Ascending aorta (tissue), 2 donors: ENCODE data around the gene CLMP. TPM values are rescaled to one million over a fixed set of nuclear protein-coding genes. Genes with fewer than 3 reads are reported as not detected.
A peak's percentile ranks its signal among the peaks of the same experiment; 100 is the strongest.

ENCODE experiments used
- DNase-seq, 2 donors: peaks; one replicate each; pipeline ENCODE4 v3.0.0-alpha.2; 2019; ENCODE audit warnings: low spot score in 2 of 2
- H3K27ac ChIP-seq, 2 donors: fragments of 200-600 bp; sonication (generic); one replicate each; pipeline ENCODE4 v1.5.1; 2016 to 2017; ENCODE audit warnings: mild to moderate bottlenecking in 1 of 2
- H3K27me3 ChIP-seq: fragments of 200-600 bp; sonication (generic); one replicate; pipeline ENCODE4 v1.5.1; 2017
- H3K36me3 ChIP-seq, 2 donors: fragments of 200-600 bp; sonication (generic); one replicate each; pipeline ENCODE4 v1.5.1; 2016
- H3K4me1 ChIP-seq, 2 donors: fragments of 200-600 bp; sonication (generic); one replicate each; pipeline ENCODE4 v1.5.1; 2016 to 2017; ENCODE audit warnings: mild to moderate bottlenecking in 1 of 2
- H3K4me3 ChIP-seq, 2 donors: fragments of 200-600 bp; sonication (generic); one replicate each; pipeline ENCODE4 v1.5.1; 2016 to 2017; ENCODE audit warnings: mild to moderate bottlenecking in 1 of 2
- H3K9me3 ChIP-seq, 2 donors: fragments of 200-600 bp; sonication (generic); one replicate each; pipeline ENCODE4 v1.5.1; 2016
- intact Hi-C: fragments of 100-400 bp; cut with DNase I; formaldehyde crosslinking; loops from one replicate; pipeline ENCODE4 v1.15.1; 2023
- total RNA-seq: library from RNA; depleted of rRNA; stranded (reverse); fragments of >200 nt; gene quantifications from one replicate; pipeline ENCODE4 v1.1.0, GENCODE V29; 2016
- TF ChIP-seq, protein P1 (sequence below), 3 experiments: fragments of 200-600 bp in 2 of 3; fragments of 450-650 bp in 1 of 3; sonication (generic) in 2 of 3; IDR thresholded peaks; one replicate each; pipeline ENCODE4 v1.5.1; 2016 to 2019; ENCODE audit warnings: antibody characterized with exemption in 3 of 3, mild to moderate bottlenecking in 1 of 3, moderate library complexity in 1 of 3

CLMP gene
- total RNA-seq, 1 donor from 2014 or later, result 70.6 TPM

DNA sequence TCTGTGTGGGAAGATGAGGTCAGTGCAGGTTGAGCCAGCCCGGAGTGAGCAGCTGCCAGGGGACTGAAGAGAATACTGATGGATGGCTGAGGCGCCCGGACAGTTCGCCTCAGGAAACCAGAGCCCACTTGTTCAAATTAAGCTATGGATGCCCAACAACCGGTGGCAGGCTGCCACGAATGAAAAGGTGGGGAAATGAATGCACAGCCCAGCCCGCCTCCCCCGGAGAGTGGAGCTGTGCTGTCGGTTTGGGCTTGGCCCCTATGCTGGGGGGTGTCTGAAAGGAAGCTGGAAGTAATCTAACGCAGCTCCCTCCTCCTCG, 155.0 kb downstream of the CLMP start:
- intact Hi-C loops, result no loop called here
- H3K4me3 ChIP-seq, result no peak overlapping the region
- H3K4me1 ChIP-seq, result no peaks in the 10 kb centered on the region
- H3K36me3 ChIP-seq, result no peaks in the 10 kb centered on the region
- no peaks in the 10 kb centered on the region for H3K9me3 ChIP-seq
- H3K27ac ChIP-seq, result no peak overlapping the region
- TF ChIP-seq, protein P1, sequence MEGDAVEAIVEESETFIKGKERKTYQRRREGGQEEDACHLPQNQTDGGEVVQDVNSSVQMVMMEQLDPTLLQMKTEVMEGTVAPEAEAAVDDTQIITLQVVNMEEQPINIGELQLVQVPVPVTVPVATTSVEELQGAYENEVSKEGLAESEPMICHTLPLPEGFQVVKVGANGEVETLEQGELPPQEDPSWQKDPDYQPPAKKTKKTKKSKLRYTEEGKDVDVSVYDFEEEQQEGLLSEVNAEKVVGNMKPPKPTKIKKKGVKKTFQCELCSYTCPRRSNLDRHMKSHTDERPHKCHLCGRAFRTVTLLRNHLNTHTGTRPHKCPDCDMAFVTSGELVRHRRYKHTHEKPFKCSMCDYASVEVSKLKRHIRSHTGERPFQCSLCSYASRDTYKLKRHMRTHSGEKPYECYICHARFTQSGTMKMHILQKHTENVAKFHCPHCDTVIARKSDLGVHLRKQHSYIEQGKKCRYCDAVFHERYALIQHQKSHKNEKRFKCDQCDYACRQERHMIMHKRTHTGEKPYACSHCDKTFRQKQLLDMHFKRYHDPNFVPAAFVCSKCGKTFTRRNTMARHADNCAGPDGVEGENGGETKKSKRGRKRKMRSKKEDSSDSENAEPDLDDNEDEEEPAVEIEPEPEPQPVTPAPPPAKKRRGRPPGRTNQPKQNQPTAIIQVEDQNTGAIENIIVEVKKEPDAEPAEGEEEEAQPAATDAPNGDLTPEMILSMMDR (IDR thresholded peaks at IDR 0.05), result no peak
- no peak for DNase-seq
- H3K27me3 ChIP-seq, result no peaks in the 10 kb centered on the region

DNA sequence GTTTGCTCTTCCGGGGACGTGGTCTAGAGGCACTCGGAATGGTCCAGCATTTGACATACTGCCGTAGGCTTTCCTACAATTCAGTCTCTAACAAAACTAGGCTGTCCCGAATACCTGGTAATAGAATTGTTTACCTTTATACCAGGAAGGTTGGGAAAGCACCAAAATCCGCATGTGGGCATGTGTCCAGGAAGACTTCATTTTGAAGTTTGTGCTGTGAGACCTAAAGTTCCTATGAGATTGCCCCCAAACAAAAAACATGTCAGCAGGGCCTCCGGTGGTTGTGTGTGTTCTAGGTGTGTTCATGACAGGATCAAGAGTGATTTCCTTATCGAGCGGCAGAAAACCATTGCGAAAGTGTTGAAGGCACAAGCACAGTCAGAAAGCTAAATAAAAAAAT, 159.2 kb downstream of the CLMP start:
- intact Hi-C loops, result no loop called here
- no peak for DNase-seq
- H3K27me3 ChIP-seq, result no peaks in the 10 kb centered on the region
- no peaks in the 10 kb centered on the region for H3K36me3 ChIP-seq
- H3K4me1 ChIP-seq, result no peaks in the 10 kb centered on the region
- H3K4me3 ChIP-seq, result no peak overlapping the region
- no peak overlapping the region for H3K27ac ChIP-seq
- no peaks in the 10 kb centered on the region for H3K9me3 ChIP-seq
- TF ChIP-seq, protein P1 (IDR thresholded peaks at IDR 0.05), result no peak

DNA sequence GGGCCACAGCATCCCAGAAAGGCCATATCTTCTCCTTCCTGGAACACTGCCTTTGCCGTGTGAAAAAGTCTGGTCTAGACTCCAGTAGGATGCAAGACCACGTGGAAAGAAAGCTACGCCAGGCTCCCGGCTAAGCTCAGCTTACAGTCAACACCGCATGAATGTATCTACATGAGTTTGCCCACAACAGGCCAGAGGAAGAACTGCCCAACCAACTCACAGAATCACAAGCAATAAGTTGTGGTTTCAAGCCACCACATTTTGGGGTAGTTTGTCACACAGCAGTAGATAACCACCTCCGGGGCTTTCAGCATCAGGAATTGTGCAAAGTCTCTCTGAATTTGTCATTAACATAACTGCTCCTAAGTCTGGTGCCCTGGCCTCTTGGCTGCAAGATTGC, 160.5 kb downstream of the CLMP start:
- Histone ChIP-seq H3K27me3 (no peaks in the 10 kb centered on the region), H3K4me1 (no peaks in the 10 kb centered on the region), H3K4me3 (no peak overlapping the region), H3K36me3 (no peaks in the 10 kb centered on the region), H3K9me3 (no peaks in the 10 kb centered on the region), H3K27ac (no peak overlapping the region)
- no peak for DNase-seq
- intact Hi-C loops, result no loop called here
- TF ChIP-seq, protein P1 (IDR thresholded peaks at IDR 0.05), result no peak

DNA sequence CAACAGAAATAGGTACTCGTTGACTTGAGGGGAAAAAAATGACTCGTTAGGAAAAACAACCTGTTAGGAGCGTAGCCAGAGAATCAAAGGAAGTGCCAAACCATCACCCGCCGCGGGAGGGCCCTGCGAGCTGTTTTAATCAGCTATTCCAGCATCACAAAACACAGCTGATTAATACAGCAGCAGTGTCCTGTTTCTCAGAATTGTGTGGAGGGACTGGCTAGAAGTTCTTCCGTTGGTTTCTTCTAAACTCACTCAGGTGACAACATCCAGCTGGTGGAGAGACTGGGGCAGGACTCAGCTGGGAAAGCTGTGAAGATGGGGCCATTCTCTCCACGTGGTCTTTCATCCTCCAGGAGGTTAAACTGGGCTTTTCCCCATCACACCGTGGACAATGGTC, 161.2 kb downstream of the CLMP start:
- no peak for DNase-seq
- Histone ChIP-seq H3K36me3 (no peaks in the 10 kb centered on the region), H3K4me3 (no peak overlapping the region), H3K27ac (no peak overlapping the region), H3K9me3 (no peaks in the 10 kb centered on the region), H3K4me1 (no peaks in the 10 kb centered on the region), H3K27me3 (no peaks in the 10 kb centered on the region)
- intact Hi-C loops, result no loop called here
- TF ChIP-seq, protein P1 (IDR thresholded peaks at IDR 0.05), result no peak

DNA sequence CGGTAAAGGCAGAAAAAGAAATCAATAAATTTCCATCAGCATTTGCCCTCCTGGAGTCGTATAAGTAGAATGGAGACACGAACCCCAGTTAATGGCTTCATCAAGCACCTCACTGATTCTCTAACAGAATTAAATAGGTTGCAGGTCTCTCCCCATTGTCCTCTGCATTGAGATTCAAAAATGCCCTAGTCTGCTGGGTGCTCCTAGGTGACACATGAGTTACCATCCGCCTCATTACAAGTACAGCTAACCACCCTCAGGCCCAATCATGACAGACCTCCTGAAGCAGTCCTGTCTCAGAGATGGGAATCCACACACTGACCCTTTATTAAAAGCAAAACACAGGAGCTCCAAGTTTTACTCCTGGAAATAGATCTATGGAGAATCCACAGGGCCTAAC, 164.5 kb downstream of the CLMP start:
- TF ChIP-seq, protein P1 (IDR thresholded peaks at IDR 0.05), result no peak
- no peaks in the 10 kb centered on the region for H3K27me3 ChIP-seq
- DNase-seq, result no peak
- no peak overlapping the region for H3K4me3 ChIP-seq
- intact Hi-C loops, result no loop called here
- H3K36me3 ChIP-seq, result no peaks in the 10 kb centered on the region
- H3K9me3 ChIP-seq, result no peaks in the 10 kb centered on the region
- no peaks in the 10 kb centered on the region for H3K4me1 ChIP-seq
- no peak overlapping the region for H3K27ac ChIP-seq

DNA sequence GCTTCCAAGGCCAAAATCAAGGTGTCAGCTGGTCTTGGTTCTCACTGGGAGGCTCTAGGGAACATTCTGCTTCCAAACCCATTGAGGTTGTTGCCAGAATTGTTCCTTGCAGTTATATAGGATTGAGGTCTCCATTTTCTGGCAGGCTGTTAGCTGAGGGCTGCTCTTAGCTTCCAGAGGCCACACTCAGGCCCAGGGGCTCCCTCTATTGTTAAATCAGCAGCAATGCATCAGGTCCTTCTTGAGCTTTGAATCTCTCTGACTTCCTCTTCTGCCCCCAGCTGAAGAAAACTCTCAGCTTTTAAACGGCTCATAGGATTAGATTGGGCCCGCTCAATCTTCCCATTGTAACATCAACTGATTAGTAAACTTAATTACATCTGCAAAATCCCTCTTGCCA, 174.1 kb downstream of the CLMP start:
- TF ChIP-seq, protein P1 (IDR thresholded peaks at IDR 0.05), result peak in 1 of 3 experiments; percentile 8
- intact Hi-C loops, result no loop called here
- Histone ChIP-seq H3K4me3 (no peak overlapping the region), H3K27ac (no peak overlapping the region), H3K36me3 (no peaks in the 10 kb centered on the region), H3K9me3 (no peaks in the 10 kb centered on the region), H3K27me3 (no peaks in the 10 kb centered on the region), H3K4me1 (no peaks in the 10 kb centered on the region)
- no peak for DNase-seq
